Gastroesophageal sphincter (tissue), 4 donors: ENCODE measurements around the gene TOX2. TPM values are rescaled to one million over a fixed set of nuclear protein-coding genes. Genes with fewer than 3 reads are reported as not detected.

Experiments used
- ATAC-seq: fragments of 150-250 bp; one replicate; pipeline ENCODE4 v1.9.1; 2016; ENCODE audit warnings: mild to moderate bottlenecking, moderate library complexity
- H3K27ac ChIP-seq, 4 donors: fragments of 200-600 bp; sonication (generic) in 3 of 4; 1 replicate in 3 of 4; 2 replicates in 1 of 4; pipeline ENCODE4 v1.5.1; 2016 to 2019
- H3K27me3 ChIP-seq: fragments of 200-600 bp; sonication (generic); one replicate; pipeline ENCODE4 v1.5.1; 2019
- H3K36me3 ChIP-seq, 2 donors: fragments of 200-600 bp; sonication (generic); one replicate each; pipeline ENCODE4 v1.5.1; 2019; ENCODE audit warnings: control low read depth in 1 of 2
- H3K4me1 ChIP-seq, 3 donors: fragments of 200-600 bp; sonication (generic); 1 replicate in 2 of 3; 2 replicates in 1 of 3; pipeline ENCODE4 v1.5.1; 2016 to 2019; ENCODE audit warnings: control low read depth in 2 of 3
- H3K4me3 ChIP-seq, 2 donors: fragments of 200-600 bp; sonication (generic); one replicate each; pipeline ENCODE4 v1.5.1; 2019; ENCODE audit warnings: mild to moderate bottlenecking in 1 of 2, moderate library complexity in 1 of 2
- H3K9me3 ChIP-seq, 3 donors: fragments of 200-600 bp; sonication (generic); one replicate each; pipeline ENCODE4 v1.5.1; 2017 to 2019; ENCODE audit warnings: control low read depth in 2 of 3
- CTCF ChIP-seq, 4 experiments: fragments of 200-600 bp in 2 of 4; fragments of 450-650 bp in 2 of 4; sonication (generic) in 1 of 4; IDR thresholded peaks; one replicate each; pipeline ENCODE4 v1.5.1; 2017 to 2019; ENCODE audit warnings: antibody characterized with exemption in 4 of 4, mild to moderate bottlenecking in 2 of 4, moderate library complexity in 2 of 4
- EP300 ChIP-seq: sonication (generic); formaldehyde crosslinking; IDR thresholded peaks from one replicate; pipeline ENCODE4 v1.6.1; 2017; ENCODE audit warnings: antibody characterized with exemption, mild to moderate bottlenecking
- POLR2A ChIP-seq, 2 donors: fragments of 450-650 bp; IDR thresholded peaks; one replicate each; pipeline ENCODE4 v1.6.1; 2017; ENCODE audit warnings: antibody characterized with exemption in 2 of 2, mild to moderate bottlenecking in 2 of 2, moderate library complexity in 1 of 2
- POLR2AphosphoS5 ChIP-seq: sonication (generic); formaldehyde crosslinking; IDR thresholded peaks from one replicate; pipeline ENCODE4 v1.6.1; 2017; ENCODE audit warnings: antibody characterized with exemption
- WGBS, 2 donors: methylation state at CpG; one replicate each; pipeline ENCODE4 v1.1.5; 2018; ENCODE audit warnings: low coverage in 1 of 2; 5-methylcytosine and 5-hydroxymethylcytosine counted together
- small RNA-seq, 4 donors: library from RNA; depleted of rRNA; stranded (forward); fragments of <200 nt; gene quantifications; one replicate each; pipeline ENCODE3, GENCODE V24; 2016
- total RNA-seq, 4 donors: library from RNA; depleted of rRNA; stranded (reverse); fragments of >200 nt; gene quantifications; one replicate each; pipeline ENCODE4 v1.1.0, GENCODE V29; 2016

Gene TOX2
- total RNA-seq, 4 donors from 2014 or later = 16.4 to 47.8 (median 40.3) TPM

GRCh38 chr20:44117296-44118184 is 202.9 kb downstream of the TOX2 start:
- peaks cover 0 to 91% (median 6%) of the 10 kb centered on the region in 3 donors for H3K4me1 ChIP-seq
- 61 to 67% methylated on average over 7 to 8 of the region's 8 CpGs for WGBS, 2 donors
- no peak for ATAC-seq
- TF ChIP-seq POLR2A (IDR thresholded peaks at IDR 0.05) (no peak), POLR2AphosphoS5 (no peak), CTCF (IDR thresholded peaks at IDR 0.05) (no peak), EP300 (no peak)
- H3K27ac ChIP-seq = peak overlapping the region; percentile 32 to 84 (median 73)
- no peaks in the 10 kb centered on the region for H3K9me3 ChIP-seq
- peaks cover 14% of the 10 kb centered on the region for H3K27me3 ChIP-seq
- H3K36me3 ChIP-seq = peaks cover 0 to 28% of the 10 kb centered on the region in 2 donors
- H3K4me3 ChIP-seq = no peak overlapping the region

DNA sequence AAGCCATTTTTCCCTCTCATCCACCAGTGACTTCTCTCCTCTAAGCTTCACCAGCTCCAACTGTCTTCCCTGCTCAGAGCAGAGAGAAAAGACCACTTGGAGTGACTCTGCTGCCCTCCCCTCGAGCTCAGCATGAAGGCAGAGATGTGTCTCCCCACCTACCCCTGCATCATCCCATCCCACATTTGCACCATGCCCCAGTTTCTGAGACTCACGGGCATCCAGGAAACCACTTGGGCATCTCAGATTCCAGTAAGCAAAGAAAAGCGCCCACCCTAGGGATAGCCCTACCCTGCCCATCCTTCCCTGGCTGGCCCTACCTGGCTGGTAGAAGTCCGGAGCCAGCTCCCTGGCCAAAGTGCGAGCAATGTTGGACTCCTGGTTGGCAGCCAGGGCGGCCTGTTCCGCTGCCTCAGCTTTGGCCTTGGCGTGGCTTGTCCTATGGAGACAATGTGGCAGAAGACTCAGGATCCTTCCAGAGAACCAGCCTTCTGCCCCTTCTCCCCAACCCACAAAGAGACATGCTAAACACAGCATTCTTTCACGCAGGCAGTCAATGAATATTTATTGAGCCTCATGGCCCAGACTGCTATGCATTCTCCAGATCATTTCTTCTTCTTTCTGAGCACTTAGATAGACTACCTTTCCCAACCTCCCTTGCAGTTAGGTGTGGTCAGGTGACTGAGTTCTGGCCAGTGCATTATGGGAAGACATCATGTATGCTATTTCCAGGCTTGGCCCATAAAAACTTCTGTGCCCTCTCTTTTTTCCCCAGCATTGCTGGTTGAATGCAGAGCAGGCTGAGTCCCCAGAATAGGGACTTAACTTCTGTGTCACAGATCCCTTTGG is 203.8 kb downstream of the TOX2 start:
- Histone ChIP-seq H3K27me3 (peaks cover 14% of the 10 kb centered on the region), H3K9me3 (no peaks in the 10 kb centered on the region), H3K4me1 (peaks cover 0 to 91% (median 10%) of the 10 kb centered on the region in 3 donors), H3K27ac (peak overlapping the region in 3 of 4 donors; percentile 72 to 84 (median 74)), H3K4me3 (no peak overlapping the region), H3K36me3 (peaks cover 0 to 28% of the 10 kb centered on the region in 2 donors)
- WGBS, 2 donors = 57 to 70% methylated on average over 3 to 5 of the region's 9 CpGs
- no peak for TF ChIP-seq POLR2A (IDR thresholded peaks at IDR 0.05)
- no peak for TF ChIP-seq POLR2AphosphoS5
- no peak for TF ChIP-seq CTCF (IDR thresholded peaks at IDR 0.05)
- TF ChIP-seq EP300 = no peak
- no peak for ATAC-seq

Small RNA genes within 50 kb of the gene (small RNA-seq; reads per million reads assigned to genes)
- gene RN7SL443P = 0 reads per million in 4 donors

Other genes starting within 250 kb of the TOX2 start
- gene MYBL2, start 247.7 kb upstream of the TOX2 start, total RNA-seq = under 1 TPM in 1 of 4 donors, not detected in 3; 0.20 TPM
- gene GTSF1L, start 187.8 kb upstream of the TOX2 start, total RNA-seq = not detected